SU-DHL-6 (cell line): ENCODE results near the gene CHD2.

ENCODE experiments used
- H2AFZ ChIP-seq: fragments of 200-600 bp; sonication (generic); 2 replicates; pipeline ENCODE4 v1.6.1; 2014; ENCODE audit warnings: low read depth, mild to moderate bottlenecking, moderate library complexity, mixed read lengths, antibody characterized with exemption, low read length; ENCODE audit not compliant: severe bottlenecking
- H3F3A ChIP-seq: fragments of 200-600 bp; shearing (Covaris generic); 2 replicates; pipeline ENCODE4 v1.6.0; 2016; ENCODE audit warnings: antibody characterized with exemption, mild to moderate bottlenecking; ENCODE audit not compliant: insufficient read depth
- H3K27ac ChIP-seq: fragments of 200-600 bp; sonication (generic); 2 replicates; pipeline ENCODE4 v1.5.1; 2016; ENCODE audit warnings: low read depth, mild to moderate bottlenecking, low read length, moderate library complexity, mixed read lengths
- H3K27me3 ChIP-seq: fragments of 200-600 bp; sonication (generic), shearing (Covaris generic); 2 replicates; pipeline ENCODE4 v1.6.0; 2014; ENCODE audit warnings: mild to moderate bottlenecking, low read length
- H3K36me3 ChIP-seq: fragments of 200-600 bp; sonication (generic); 2 replicates; pipeline ENCODE4 v1.6.1; 2014; ENCODE audit warnings: mild to moderate bottlenecking, low read length, mixed read lengths
- H3K4me2 ChIP-seq: fragments of 300-600, 200-600 bp; shearing (Covaris generic), sonication (generic); 2 replicates; pipeline ENCODE4 v1.6.0; 2014; ENCODE audit warnings: low read length, low read depth, mild to moderate bottlenecking; ENCODE audit not compliant: poor library complexity, severe bottlenecking
- H3K4me3 ChIP-seq: fragments of 200-600 bp; sonication (generic); 2 replicates; pipeline ENCODE4 v1.5.1; 2014; ENCODE audit warnings: antibody characterized with exemption, low read length, mild to moderate bottlenecking, mixed read lengths; ENCODE audit not compliant: insufficient read depth, poor library complexity, severe bottlenecking
- H3K79me2 ChIP-seq: fragments of 200-600 bp; sonication (generic); 2 replicates; pipeline ENCODE4 v1.6.1; 2014; ENCODE audit warnings: mild to moderate bottlenecking, low read length, moderate library complexity; ENCODE audit not compliant: insufficient read depth
- H3K9ac ChIP-seq: fragments of 200-600 bp; sonication (generic); 2 replicates; pipeline ENCODE4 v1.7.0; 2014; ENCODE audit warnings: mild to moderate bottlenecking, low read length
- H3K9me2 ChIP-seq: fragments of 200-600 bp; sonication (generic); replicated peaks from 2 replicates; pipeline ENCODE4 v1.6.1; 2014; ENCODE audit warnings: low read length; ENCODE audit not compliant: insufficient read depth
- H3K9me3 ChIP-seq: fragments of 200-600 bp; sonication (generic); 2 replicates; pipeline ENCODE4 v1.6.1; 2014; ENCODE audit warnings: low read length, mixed read lengths; ENCODE audit not compliant: insufficient read depth
- H4K20me1 ChIP-seq: fragments of 200-600 bp; sonication (generic); 2 replicates; pipeline ENCODE4 v1.6.1; 2014; ENCODE audit warnings: low read depth, mild to moderate bottlenecking, antibody characterized with exemption, low read length, moderate library complexity, mixed read lengths
- EZH2phosphoT487 ChIP-seq: fragments of 200-600 bp; sonication (generic), shearing (Covaris generic); conservative IDR thresholded peaks from 2 replicates; pipeline ENCODE4 v1.6.1; 2018; ENCODE audit warnings: mild to moderate bottlenecking, antibody characterized with exemption, low read length, moderate library complexity, mixed read lengths
- TF ChIP-seq, protein P1 (sequence below): fragments of 200-600 bp; sonication (generic); IDR thresholded peaks from one replicate; pipeline ENCODE4 v1.5.1; 2017; ENCODE audit warnings: antibody characterized with exemption, mild to moderate bottlenecking, low read length, moderate library complexity; ENCODE audit not compliant: insufficient read depth, poor library complexity, severe bottlenecking

CHD2 gene

GRCh38 chr15:92889390-92890107 lies 10.6 kb upstream of the CHD2 start:
- Histone ChIP-seq H3K36me3 (peaks cover 90% of the 10 kb centered on the region), H2AFZ (no peak overlapping the region), H3K9me3 (no peaks in the 10 kb centered on the region), H3K9me2 (no peaks in the 10 kb centered on the region), H3K9ac (no peak overlapping the region), H3F3A (peaks cover 77% of the 10 kb centered on the region), H3K4me2 (no peak overlapping the region), H4K20me1 (peaks cover 41% of the 10 kb centered on the region), H3K27ac (no peak overlapping the region), H3K27me3 (no peaks in the 10 kb centered on the region), H3K4me3 (no peak overlapping the region), H3K79me2 (peaks cover 99% of the 10 kb centered on the region)
- TF ChIP-seq EZH2phosphoT487, result no peak
- TF ChIP-seq, protein P1, sequence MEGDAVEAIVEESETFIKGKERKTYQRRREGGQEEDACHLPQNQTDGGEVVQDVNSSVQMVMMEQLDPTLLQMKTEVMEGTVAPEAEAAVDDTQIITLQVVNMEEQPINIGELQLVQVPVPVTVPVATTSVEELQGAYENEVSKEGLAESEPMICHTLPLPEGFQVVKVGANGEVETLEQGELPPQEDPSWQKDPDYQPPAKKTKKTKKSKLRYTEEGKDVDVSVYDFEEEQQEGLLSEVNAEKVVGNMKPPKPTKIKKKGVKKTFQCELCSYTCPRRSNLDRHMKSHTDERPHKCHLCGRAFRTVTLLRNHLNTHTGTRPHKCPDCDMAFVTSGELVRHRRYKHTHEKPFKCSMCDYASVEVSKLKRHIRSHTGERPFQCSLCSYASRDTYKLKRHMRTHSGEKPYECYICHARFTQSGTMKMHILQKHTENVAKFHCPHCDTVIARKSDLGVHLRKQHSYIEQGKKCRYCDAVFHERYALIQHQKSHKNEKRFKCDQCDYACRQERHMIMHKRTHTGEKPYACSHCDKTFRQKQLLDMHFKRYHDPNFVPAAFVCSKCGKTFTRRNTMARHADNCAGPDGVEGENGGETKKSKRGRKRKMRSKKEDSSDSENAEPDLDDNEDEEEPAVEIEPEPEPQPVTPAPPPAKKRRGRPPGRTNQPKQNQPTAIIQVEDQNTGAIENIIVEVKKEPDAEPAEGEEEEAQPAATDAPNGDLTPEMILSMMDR, result no peak

GRCh38 chr15:92891533-92892200 lies 8.5 kb upstream of the CHD2 start:
- Histone ChIP-seq H3K27me3 (no peaks in the 10 kb centered on the region), H2AFZ (no peak overlapping the region), H3K9ac (no peak overlapping the region), H3K9me2 (no peaks in the 10 kb centered on the region), H3K9me3 (no peaks in the 10 kb centered on the region), H4K20me1 (peaks cover 26% of the 10 kb centered on the region), H3K27ac (no peak overlapping the region), H3K4me3 (no peak overlapping the region), H3K79me2 (peaks cover 99% of the 10 kb centered on the region), H3K36me3 (peaks cover 87% of the 10 kb centered on the region), H3K4me2 (no peak overlapping the region), H3F3A (peaks cover 78% of the 10 kb centered on the region)
- TF ChIP-seq, protein P1, result no peak
- no peak for TF ChIP-seq EZH2phosphoT487

- no peak overlapping the region for H3K9ac ChIP-seq
- no peak overlapping the region for H3K4me2 ChIP-seq
Observed at GRCh38 chr15:92892201-92892555, 7.9 kb upstream of the CHD2 start.

More at GRCh38 chr15:92892201-92892555, 7.9 kb upstream of the CHD2 start:
- peaks cover 87% of the 10 kb centered on the region for H3K36me3 ChIP-seq
- TF ChIP-seq, protein P1, result no peak
- no peak for TF ChIP-seq EZH2phosphoT487
- no peaks in the 10 kb centered on the region for H3K9me2 ChIP-seq
- H2AFZ ChIP-seq, result no peak overlapping the region
- no peaks in the 10 kb centered on the region for H3K27me3 ChIP-seq
- H4K20me1 ChIP-seq, result peaks cover 24% of the 10 kb centered on the region
- no peak overlapping the region for H3K27ac ChIP-seq
- no peaks in the 10 kb centered on the region for H3K9me3 ChIP-seq
- H3F3A ChIP-seq, result peaks cover 79% of the 10 kb centered on the region
- H3K79me2 ChIP-seq, result peaks cover 99% of the 10 kb centered on the region
- H3K4me3 ChIP-seq, result no peak overlapping the region
